ENCODE results near the gene TAF6. TPM values are rescaled to one million over a fixed set of nuclear protein-coding genes. Genes with fewer than 3 reads are reported as not detected.

Gene TAF6
- total and polyA plus RNA-seq, 9 of the 15 experiments (the other 6 are each of a cell fraction or from before 2014, with no cell fraction given) = 0.78 to 78.7 (median 21.3) TPM

DNA sequence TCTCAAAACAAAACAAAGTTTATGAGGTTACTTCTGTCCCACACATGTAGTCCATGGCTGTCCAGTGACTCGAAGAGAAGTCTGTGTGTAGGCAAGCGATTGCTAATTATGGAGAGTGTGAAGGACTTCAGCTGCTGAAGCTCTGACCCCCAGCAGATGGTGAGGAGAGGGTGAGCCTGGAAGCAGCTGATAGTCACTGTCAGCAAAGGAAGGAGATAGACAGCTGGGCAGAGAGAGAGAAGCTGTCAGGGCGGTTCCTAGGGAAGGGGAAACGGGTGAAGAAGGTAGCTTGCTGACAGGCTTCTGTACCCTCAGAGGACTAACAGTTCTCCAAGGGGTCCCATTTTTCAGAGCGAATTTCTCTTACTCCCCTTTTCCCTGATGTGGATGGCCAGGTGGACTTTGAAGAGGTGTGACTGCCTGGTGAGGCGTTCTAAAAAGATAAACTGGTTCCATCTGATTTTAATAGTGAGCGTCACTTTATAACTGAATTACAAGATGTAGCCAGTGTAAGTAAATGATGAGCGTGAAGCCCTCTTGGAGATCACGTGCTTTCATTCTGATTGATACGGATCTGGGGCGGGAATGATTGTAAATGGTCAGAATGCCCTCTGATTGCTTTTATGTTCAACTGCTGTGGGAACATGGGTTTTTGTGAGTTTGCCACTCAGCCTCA is 57.5 kb downstream of the TAF6 start (continued):
- no peak for TF ChIP-seq FOXA3 (CRISPR knock-in tag; conservative IDR thresholded peaks at IDR 0.05 in 1 of 2, IDR thresholded peaks at IDR 0.05 in 1 of 2)
- TF ChIP-seq CBFA2T3 (IDR thresholded peaks at IDR 0.05) = peak; percentile 97
- TF ChIP-seq HDAC1 (IDR thresholded peaks at IDR 0.05) = 0 out of 4 replicates have a peak, but pooled peaks of 1 of the 2 experiments have one; percentile 62
- peak; percentile 91; the same call in 1 of the 2 replicates for TF ChIP-seq CC2D1A (IDR thresholded peaks at IDR 0.05)
- TF ChIP-seq ZNF766 (CRISPR knock-in tag; conservative IDR thresholded peaks at IDR 0.05) = no peak
- TF ChIP-seq, protein P1, sequence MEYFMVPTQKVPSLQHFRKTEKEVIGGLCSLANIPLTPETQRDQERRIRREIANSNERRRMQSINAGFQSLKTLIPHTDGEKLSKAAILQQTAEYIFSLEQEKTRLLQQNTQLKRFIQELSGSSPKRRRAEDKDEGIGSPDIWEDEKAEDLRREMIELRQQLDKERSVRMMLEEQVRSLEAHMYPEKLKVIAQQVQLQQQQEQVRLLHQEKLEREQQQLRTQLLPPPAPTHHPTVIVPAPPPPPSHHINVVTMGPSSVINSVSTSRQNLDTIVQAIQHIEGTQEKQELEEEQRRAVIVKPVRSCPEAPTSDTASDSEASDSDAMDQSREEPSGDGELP (CRISPR knock-in tag; IDR thresholded peaks at IDR 0.05; ENCODE audit: borderline replicate concordance) = peak; percentile 93
- TF ChIP-seq, protein P2, sequence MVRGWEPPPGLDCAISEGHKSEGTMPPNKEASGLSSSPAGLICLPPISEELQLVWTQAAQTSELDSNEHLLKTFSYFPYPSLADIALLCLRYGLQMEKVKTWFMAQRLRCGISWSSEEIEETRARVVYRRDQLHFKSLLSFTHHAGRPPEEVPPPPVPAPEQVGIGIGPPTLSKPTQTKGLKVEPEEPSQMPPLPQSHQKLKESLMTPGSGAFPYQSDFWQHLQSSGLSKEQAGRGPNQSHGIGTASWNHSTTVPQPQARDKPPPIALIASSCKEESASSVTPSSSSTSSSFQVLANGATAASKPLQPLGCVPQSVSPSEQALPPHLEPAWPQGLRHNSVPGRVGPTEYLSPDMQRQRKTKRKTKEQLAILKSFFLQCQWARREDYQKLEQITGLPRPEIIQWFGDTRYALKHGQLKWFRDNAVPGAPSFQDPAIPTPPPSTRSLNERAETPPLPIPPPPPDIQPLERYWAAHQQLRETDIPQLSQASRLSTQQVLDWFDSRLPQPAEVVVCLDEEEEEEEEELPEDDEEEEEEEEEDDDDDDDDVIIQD (CRISPR knock-in tag; IDR thresholded peaks at IDR 0.05) = no peak
- no peak for TF ChIP-seq CBX5 (IDR thresholded peaks at IDR 0.05; ENCODE audit: borderline replicate concordance, low read depth)
- TF ChIP-seq ZNF445 (CRISPR knock-in tag; IDR thresholded peaks at IDR 0.05; ENCODE audit: low read depth) = no peak
- TF ChIP-seq ZKSCAN1 (IDR thresholded peaks at IDR 0.05; ENCODE audit: low read depth, low read length) = no peak
- TF ChIP-seq, protein P3, sequence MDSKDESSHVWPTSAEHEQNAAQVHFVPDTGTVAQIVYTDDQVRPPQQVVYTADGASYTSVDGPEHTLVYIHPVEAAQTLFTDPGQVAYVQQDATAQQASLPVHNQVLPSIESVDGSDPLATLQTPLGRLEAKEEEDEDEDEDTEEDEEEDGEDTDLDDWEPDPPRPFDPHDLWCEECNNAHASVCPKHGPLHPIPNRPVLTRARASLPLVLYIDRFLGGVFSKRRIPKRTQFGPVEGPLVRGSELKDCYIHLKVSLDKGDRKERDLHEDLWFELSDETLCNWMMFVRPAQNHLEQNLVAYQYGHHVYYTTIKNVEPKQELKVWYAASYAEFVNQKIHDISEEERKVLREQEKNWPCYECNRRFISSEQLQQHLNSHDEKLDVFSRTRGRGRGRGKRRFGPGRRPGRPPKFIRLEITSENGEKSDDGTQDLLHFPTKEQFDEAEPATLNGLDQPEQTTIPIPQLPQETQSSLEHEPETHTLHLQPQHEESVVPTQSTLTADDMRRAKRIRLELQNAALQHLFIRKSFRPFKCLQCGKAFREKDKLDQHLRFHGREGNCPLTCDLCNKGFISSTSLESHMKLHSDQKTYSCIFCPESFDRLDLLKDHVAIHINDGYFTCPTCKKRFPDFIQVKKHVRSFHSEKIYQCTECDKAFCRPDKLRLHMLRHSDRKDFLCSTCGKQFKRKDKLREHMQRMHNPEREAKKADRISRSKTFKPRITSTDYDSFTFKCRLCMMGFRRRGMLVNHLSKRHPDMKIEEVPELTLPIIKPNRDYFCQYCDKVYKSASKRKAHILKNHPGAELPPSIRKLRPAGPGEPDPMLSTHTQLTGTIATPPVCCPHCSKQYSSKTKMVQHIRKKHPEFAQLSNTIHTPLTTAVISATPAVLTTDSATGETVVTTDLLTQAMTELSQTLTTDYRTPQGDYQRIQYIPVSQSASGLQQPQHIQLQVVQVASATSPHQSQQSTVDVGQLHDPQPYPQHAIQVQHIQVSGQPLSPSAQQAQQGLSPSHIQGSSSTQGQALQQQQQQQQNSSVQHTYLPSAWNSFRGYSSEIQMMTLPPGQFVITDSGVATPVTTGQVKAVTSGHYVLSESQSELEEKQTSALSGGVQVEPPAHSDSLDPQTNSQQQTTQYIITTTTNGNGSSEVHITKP (IDR thresholded peaks at IDR 0.05; ENCODE audit: partially characterized antibody) = no peak
- TF ChIP-seq DPF2 (IDR thresholded peaks at IDR 0.05) = peak; percentile 69; the same call in 1 of the 2 replicates
- TF ChIP-seq, protein P4, sequence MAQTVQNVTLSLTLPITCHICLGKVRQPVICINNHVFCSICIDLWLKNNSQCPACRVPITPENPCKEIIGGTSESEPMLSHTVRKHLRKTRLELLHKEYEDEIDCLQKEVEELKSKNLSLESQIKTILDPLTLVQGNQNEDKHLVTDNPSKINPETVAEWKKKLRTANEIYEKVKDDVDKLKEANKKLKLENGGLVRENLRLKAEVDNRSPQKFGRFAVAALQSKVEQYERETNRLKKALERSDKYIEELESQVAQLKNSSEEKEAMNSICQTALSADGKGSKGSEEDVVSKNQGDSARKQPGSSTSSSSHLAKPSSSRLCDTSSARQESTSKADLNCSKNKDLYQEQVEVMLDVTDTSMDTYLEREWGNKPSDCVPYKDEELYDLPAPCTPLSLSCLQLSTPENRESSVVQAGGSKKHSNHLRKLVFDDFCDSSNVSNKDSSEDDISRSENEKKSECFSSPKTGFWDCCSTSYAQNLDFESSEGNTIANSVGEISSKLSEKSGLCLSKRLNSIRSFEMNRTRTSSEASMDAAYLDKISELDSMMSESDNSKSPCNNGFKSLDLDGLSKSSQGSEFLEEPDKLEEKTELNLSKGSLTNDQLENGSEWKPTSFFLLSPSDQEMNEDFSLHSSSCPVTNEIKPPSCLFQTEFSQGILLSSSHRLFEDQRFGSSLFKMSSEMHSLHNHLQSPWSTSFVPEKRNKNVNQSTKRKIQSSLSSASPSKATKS (CRISPR knock-in tag; IDR thresholded peaks at IDR 0.05) = no peak
- 0 out of 2 replicates have a peak, but pooled peaks have one; percentile 33 for TF ChIP-seq KLF16 (IDR thresholded peaks at IDR 0.05)
- TF ChIP-seq JUNB (CRISPR knock-in tag; conservative IDR thresholded peaks at IDR 0.05) = no peak
- no peak for TF ChIP-seq IFI16 (CRISPR knock-in tag; IDR thresholded peaks at IDR 0.05)
- TF ChIP-seq, protein P5, sequence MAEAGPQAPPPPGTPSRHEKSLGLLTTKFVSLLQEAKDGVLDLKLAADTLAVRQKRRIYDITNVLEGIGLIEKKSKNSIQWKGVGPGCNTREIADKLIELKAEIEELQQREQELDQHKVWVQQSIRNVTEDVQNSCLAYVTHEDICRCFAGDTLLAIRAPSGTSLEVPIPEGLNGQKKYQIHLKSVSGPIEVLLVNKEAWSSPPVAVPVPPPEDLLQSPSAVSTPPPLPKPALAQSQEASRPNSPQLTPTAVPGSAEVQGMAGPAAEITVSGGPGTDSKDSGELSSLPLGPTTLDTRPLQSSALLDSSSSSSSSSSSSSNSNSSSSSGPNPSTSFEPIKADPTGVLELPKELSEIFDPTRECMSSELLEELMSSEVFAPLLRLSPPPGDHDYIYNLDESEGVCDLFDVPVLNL (CRISPR knock-in tag; IDR thresholded peaks at IDR 0.05; ENCODE audit: low read depth) = no peak
- TF ChIP-seq RAD51 (IDR thresholded peaks at IDR 0.05; ENCODE audit: borderline replicate concordance, low read depth) = no peak
- no peak for TF ChIP-seq U2AF1 (optimal IDR thresholded peaks at IDR 0.05; ENCODE audit: low read depth, low read length)

Data from K562 (cell line).